ENCODE data around the gene KIF21B.

GRCh38 chr1:200980873-200981272, 42.6 kb downstream of the KIF21B start:
- TF ChIP-seq CTCF (IDR thresholded peaks at IDR 0.05) (no peak), POLR2A (IDR thresholded peaks at IDR 0.05) (no peak), EP300 (IDR thresholded peaks at IDR 0.05) (no peak)
